Subcutaneous abdominal adipose tissue (tissue), 5 donors: ENCODE measurements around the gene MAS1L.

Source experiments
- H3K27ac ChIP-seq: one replicate; pipeline ENCODE4 v1.7.0; 2013; ENCODE audit warnings: low read depth, mild to moderate bottlenecking, inconsistent platforms, low read length, moderate library complexity
- H3K27me3 ChIP-seq, 5 donors: one replicate each; pipeline ENCODE4 v1.7.0; 2013; ENCODE audit warnings: low read length in 5 of 5, inconsistent platforms in 1 of 5; ENCODE audit not compliant: control insufficient read depth in 5 of 5, insufficient read depth in 4 of 5
- H3K36me3 ChIP-seq, 5 donors: one replicate each; pipeline ENCODE4 v1.7.0; 2013; ENCODE audit warnings: low read length in 5 of 5; ENCODE audit not compliant: control insufficient read depth in 5 of 5, insufficient read depth in 5 of 5
- H3K4me1 ChIP-seq, 5 donors: one replicate each; pipeline ENCODE4 v1.7.0; 2013; ENCODE audit warnings: low read length in 5 of 5, mild to moderate bottlenecking in 3 of 5, moderate library complexity in 1 of 5; ENCODE audit not compliant: control insufficient read depth in 5 of 5, insufficient read depth in 5 of 5
- H3K4me3 ChIP-seq, 5 donors: one replicate each; pipeline ENCODE4 v1.7.0; 2013; ENCODE audit warnings: low read length in 5 of 5, low read depth in 1 of 5
- H3K9ac ChIP-seq, 5 donors: one replicate each; pipeline ENCODE4 v1.7.0; 2013; ENCODE audit warnings: low read length in 5 of 5, mild to moderate bottlenecking in 4 of 5, moderate library complexity in 3 of 5
- H3K9me3 ChIP-seq, 5 donors: one replicate each; pipeline ENCODE4 v1.7.0; 2013; ENCODE audit warnings: low read length in 5 of 5; ENCODE audit not compliant: control insufficient read depth in 5 of 5
- donor health status: healthy.
- donor health status: healthy.
- donor health status: healthy.
- donor health status: healthy.
- donor health status: healthy.

Gene MAS1L

GRCh38 chr6:29487660-29488059 is at the start of gene MAS1L:
MAS1L (minus strand) TSS chr6:29487956; CDS start chr6:29487902, 54 bp downstream.
- Histone ChIP-seq H3K9ac (no peak within 1 kb of the TSS), H3K36me3 (no peaks in the 10 kb centered on the region), H3K27ac (no peak within 1 kb of the TSS), H3K4me1 (no peaks in the 10 kb centered on the region), H3K4me3 (no peak within 1 kb of the TSS), H3K9me3 (no peaks in the 10 kb centered on the region), H3K27me3 (peaks cover 0 to 2% (median 0%) of the 10 kb centered on the region in 5 donors)

- Histone ChIP-seq H3K9me3 (no peaks in the 10 kb centered on the region), H3K9ac (no peak overlapping the region), H3K4me3 (no peak overlapping the region), H3K36me3 (no peaks in the 10 kb centered on the region), H3K27ac (no peak overlapping the region), H3K4me1 (no peaks in the 10 kb centered on the region), H3K27me3 (peaks cover 0 to 3% (median 0%) of the 10 kb centered on the region in 5 donors)
Observed at GRCh38 chr6:29532320-29532951, 44.7 kb upstream of the MAS1L start.

GRCh38 chr6:29531668-29532067 is 43.9 kb upstream of the MAS1L start:
- Histone ChIP-seq H3K27me3 (peaks cover 0 to 3% (median 0%) of the 10 kb centered on the region in 5 donors), H3K4me3 (no peak overlapping the region), H3K9me3 (no peaks in the 10 kb centered on the region), H3K36me3 (no peaks in the 10 kb centered on the region), H3K9ac (no peak overlapping the region), H3K4me1 (no peaks in the 10 kb centered on the region), H3K27ac (no peak overlapping the region)

GRCh38 chr6:29530671-29531310 is 43.0 kb upstream of the MAS1L start:
- Histone ChIP-seq H3K4me3 (no peak overlapping the region), H3K27me3 (peaks cover 0 to 3% (median 0%) of the 10 kb centered on the region in 5 donors), H3K36me3 (no peaks in the 10 kb centered on the region), H3K4me1 (no peaks in the 10 kb centered on the region), H3K9ac (no peak overlapping the region), H3K27ac (no peak overlapping the region), H3K9me3 (no peaks in the 10 kb centered on the region)

- H3K27ac ChIP-seq = no peak overlapping the region
- H3K36me3 ChIP-seq = no peaks in the 10 kb centered on the region
- H3K4me1 ChIP-seq = no peaks in the 10 kb centered on the region
- H3K9me3 ChIP-seq = no peaks in the 10 kb centered on the region
- H3K9ac ChIP-seq = no peak overlapping the region
- H3K4me3 ChIP-seq = no peak overlapping the region
- H3K27me3 ChIP-seq = peaks cover 0 to 3% (median 0%) of the 10 kb centered on the region in 5 donors
Observed at GRCh38 chr6:29529956-29530355, 42.2 kb upstream of the MAS1L start.

- Histone ChIP-seq H3K36me3 (no peaks in the 10 kb centered on the region), H3K9me3 (no peaks in the 10 kb centered on the region), H3K27ac (no peak overlapping the region), H3K27me3 (peaks cover 0 to 3% (median 0%) of the 10 kb centered on the region in 5 donors), H3K4me1 (no peaks in the 10 kb centered on the region), H3K9ac (no peak overlapping the region), H3K4me3 (no peak overlapping the region)
Observed at GRCh38 chr6:29528988-29529560, 41.3 kb upstream of the MAS1L start.

GRCh38 chr6:29528300-29528931 is 40.7 kb upstream of the MAS1L start:
- no peak overlapping the region for H3K27ac ChIP-seq
- no peak overlapping the region for H3K4me3 ChIP-seq
- no peaks in the 10 kb centered on the region for H3K36me3 ChIP-seq
- H3K27me3 ChIP-seq = peaks cover 0 to 3% (median 0%) of the 10 kb centered on the region in 5 donors
- no peaks in the 10 kb centered on the region for H3K9me3 ChIP-seq
- H3K4me1 ChIP-seq = no peaks in the 10 kb centered on the region
- no peak overlapping the region for H3K9ac ChIP-seq

- H3K4me3 ChIP-seq = no peak overlapping the region
- H3K9me3 ChIP-seq = no peaks in the 10 kb centered on the region
- H3K4me1 ChIP-seq = no peaks in the 10 kb centered on the region
- H3K9ac ChIP-seq = no peak overlapping the region
- no peak overlapping the region for H3K27ac ChIP-seq
- H3K36me3 ChIP-seq = no peaks in the 10 kb centered on the region
- peaks cover 0 to 3% (median 0%) of the 10 kb centered on the region in 5 donors for H3K27me3 ChIP-seq
Observed at GRCh38 chr6:29527564-29527963, 39.8 kb upstream of the MAS1L start.

GRCh38 chr6:29527126-29527525 is 39.4 kb upstream of the MAS1L start:
- Histone ChIP-seq H3K4me3 (no peak overlapping the region), H3K9ac (no peak overlapping the region), H3K27ac (no peak overlapping the region), H3K36me3 (no peaks in the 10 kb centered on the region), H3K27me3 (peaks cover 0 to 3% (median 0%) of the 10 kb centered on the region in 5 donors), H3K4me1 (no peaks in the 10 kb centered on the region), H3K9me3 (no peaks in the 10 kb centered on the region)

- Histone ChIP-seq H3K27me3 (no peaks in the 10 kb centered on the region), H3K36me3 (no peaks in the 10 kb centered on the region), H3K9me3 (peaks cover 0 to 3% (median 0%) of the 10 kb centered on the region in 5 donors), H3K4me1 (no peaks in the 10 kb centered on the region), H3K27ac (no peak overlapping the region), H3K9ac (no peak overlapping the region), H3K4me3 (no peak overlapping the region)
Observed at GRCh38 chr6:29525311-29525639, 37.5 kb upstream of the MAS1L start.
